HG02610 (cell line): ENCODE results near the gene WAC.

Experiments used
- ATAC-seq: cut with Tn5 transposase; IDR thresholded peaks from one replicate; pipeline ENCODE4 v1.9.1; 2021; ENCODE audit warnings: mild to moderate bottlenecking, moderate library complexity; ENCODE audit not compliant: unreplicated experiment

WAC gene

DNA sequence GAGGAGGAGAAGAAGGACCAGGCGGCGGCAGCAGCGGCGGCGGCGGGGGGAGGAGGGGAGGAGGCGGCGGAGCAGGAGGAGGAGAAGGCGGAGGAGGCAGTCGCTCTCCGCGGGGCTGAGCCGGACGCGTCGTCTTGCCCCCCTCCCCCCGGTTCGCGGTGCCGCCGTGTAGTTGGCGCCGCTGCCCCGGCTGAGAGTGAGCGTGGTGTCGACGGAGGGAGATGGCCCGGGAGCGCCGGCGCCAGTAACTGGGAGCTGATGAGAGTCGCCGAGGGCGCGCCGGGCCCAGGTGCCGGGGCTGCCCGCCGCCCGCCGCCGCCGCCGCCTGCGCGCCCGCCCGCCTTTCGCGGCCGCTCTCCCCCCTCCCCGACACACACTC is 257 bp downstream of the WAC start:
- peak; percentile 0 for ATAC-seq

DNA sequence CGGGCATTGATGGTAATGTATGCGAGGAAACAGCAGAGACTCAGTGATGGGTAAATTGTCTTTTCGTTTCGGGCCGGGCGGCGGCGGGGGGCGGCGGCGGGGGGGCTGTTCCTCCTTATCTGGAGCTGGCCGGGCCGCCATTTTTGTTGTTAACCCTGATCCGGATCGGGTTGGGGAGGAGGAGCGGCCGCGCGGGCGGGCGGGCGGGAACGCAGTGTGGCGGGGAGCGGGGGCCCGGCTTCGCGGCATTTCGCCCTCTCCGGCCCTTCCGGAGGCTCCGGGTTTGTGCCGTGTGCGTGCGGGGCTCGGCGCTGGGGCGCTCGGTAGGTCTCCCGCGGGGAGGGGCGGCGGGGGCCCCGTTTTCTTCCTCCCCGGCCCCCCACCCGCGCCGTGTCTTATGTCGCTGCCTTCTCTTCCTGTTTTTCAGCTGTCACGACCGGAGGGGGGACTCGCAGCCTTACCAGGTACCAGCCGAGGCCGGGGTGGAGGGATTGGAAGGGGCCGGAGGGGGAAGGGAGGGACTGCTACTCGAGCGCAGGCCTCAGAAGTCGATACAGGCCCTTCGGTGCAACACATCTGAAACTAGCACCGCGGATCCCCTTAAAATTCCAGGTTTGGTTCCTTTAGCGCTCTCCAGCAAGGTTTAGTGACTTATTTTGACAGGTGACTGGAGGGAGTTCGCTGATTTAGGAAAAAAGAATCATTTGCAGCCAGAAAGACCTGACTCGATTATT is 820 bp downstream of the WAC start:
- ATAC-seq = peak; percentile 11

DNA sequence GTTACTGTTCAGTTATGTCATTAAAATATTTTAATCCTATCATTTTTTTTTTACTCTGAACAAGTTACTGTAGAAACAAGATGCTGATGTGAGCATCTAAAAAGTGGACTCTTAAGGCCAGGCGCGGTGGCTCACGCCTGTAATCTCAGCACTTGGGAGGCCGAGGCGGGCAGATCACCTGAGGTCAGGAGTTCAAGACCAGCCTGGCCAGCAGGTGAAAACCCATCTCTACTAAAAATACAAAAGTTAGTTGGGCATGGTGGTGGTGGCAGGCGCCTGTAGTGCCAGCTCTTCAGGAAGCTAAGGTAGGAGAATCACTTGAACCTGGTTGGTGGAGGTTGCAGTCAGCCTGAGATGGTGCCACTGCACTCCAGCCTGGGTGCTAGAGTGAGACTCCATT is 2.9 kb downstream of the WAC start:
- no peak for ATAC-seq

GRCh38 chr10:28538595-28538994 is 5.7 kb downstream of the WAC start:
- ATAC-seq = no peak

DNA sequence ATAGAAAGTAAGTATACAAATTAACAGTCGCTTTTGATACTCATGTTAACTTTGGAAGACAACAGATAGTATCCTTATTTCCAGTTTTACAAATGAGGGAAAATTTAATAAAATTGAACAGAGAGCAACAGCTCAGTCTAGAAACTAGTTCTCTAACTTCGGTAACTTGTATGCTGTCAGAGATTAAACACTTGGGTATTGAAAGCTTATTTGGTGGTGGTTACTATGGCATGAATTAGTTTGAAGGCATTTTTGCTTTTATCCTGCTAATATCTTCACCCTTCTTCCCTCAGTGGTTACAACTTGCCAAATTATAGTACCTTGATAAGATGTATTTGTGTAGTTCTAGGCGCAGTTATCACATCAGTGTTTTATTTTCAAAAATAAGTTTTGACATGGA is 7.2 kb downstream of the WAC start:
- ATAC-seq = no peak

- no peak for ATAC-seq
Observed at GRCh38 chr10:28541717-28542365, 8.9 kb downstream of the WAC start.

GRCh38 chr10:28542728-28543127 is 9.8 kb downstream of the WAC start:
- ATAC-seq = no peak

GRCh38 chr10:28544058-28544457 is 11.1 kb downstream of the WAC start:
- no peak for ATAC-seq

GRCh38 chr10:28545967-28546644 is 13.2 kb downstream of the WAC start:
- peak; percentile 45 for ATAC-seq

- ATAC-seq = no peak
Observed at GRCh38 chr10:28548781-28549498, 16.0 kb downstream of the WAC start.

DNA sequence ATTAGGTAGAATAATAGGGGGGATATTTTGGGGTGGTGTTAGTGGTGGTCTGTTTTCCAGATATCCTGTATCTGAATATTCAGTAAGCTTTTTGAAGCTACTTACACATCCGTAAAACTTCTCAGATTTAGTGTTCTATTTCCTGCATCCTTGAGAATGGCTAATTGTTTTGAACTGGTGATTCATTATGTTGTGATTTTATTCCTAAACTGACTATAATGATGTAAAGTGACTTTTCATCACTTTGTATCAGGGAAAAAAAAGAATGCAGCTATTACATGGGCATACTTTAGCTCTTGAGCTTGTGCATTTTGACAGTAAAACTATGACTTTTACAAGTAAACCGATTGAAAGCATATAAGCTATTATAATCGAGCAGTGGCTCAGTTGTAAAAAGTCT is 18.2 kb downstream of the WAC start:
- ATAC-seq = no peak

GRCh38 chr10:28552775-28553174 is 19.9 kb downstream of the WAC start:
- ATAC-seq = no peak

- ATAC-seq = no peak
Observed at GRCh38 chr10:28554009-28554408, 21.1 kb downstream of the WAC start.

GRCh38 chr10:28554952-28555351 is 22.0 kb downstream of the WAC start:
- ATAC-seq = no peak

GRCh38 chr10:28555358-28555757 is 22.4 kb downstream of the WAC start:
- no peak for ATAC-seq

GRCh38 chr10:28556142-28556541 is 23.2 kb downstream of the WAC start:
- no peak for ATAC-seq

DNA sequence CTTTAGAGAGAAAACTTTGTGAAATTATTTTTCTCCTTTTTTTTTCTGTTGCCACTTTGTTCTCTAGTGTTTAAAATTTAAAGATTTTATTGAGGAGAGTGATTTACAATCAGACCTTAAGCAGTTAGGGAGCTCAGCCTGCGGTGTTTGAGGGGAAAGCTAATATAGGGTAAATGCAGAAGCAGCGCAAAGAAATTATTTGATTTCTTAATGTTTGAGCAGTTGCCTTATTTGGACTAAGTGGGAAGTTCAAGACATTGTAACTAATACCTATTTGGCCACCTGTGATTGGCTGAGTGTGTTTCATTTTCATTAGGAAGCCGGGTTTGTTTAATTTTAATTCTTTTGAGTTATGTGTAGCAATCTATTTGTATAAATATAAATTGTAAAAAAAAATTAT is 25.3 kb downstream of the WAC start:
- no peak for ATAC-seq

DNA sequence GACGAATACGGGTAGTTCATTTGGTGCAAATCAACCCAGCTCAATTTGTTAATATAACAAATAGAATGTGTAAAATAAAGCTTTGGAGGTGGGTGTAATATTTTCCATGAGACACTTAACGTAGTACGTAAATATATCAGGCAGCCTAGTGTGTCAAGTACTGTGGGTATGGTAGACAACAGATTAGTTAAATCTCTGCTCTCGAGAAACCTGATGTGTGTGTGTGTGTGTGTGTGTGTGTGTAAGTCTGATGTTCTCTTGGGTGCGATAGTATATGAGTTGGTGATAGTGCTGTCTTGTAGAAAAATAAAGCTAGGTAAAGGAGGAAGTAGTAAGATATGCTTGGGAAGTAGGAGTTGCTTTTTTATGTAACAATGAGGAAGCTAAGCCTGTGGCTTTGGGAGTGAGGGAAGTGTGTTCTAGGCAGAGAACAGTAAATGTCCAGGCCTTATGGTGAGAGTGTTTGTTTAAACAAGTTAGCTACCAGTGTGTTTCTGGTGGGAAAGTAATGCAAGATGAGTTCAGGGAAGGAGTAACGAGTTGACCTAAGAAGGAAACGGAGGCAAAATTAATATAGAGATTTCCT is 26.1 kb downstream of the WAC start:
- no peak for ATAC-seq

GRCh38 chr10:28559618-28560017 is 26.7 kb downstream of the WAC start:
- no peak for ATAC-seq

DNA sequence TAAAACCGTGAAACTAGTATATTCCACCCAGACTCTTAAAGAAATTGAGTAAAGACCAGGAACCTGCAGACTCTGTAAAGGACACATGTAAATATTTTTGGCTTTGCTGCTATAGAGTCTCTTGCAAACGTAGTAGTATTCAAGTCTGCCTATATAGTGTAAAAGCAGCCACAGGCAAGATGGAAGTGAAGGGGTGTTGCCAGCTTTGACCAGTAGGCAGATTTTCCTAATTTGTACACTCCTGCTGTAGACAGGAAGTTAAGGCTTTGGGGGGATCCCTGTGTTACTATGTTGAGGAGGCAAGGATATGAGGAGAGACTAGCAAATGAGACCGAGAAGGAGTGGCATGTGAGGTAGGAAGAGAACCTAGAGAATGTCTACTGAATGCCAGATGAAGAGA is 27.7 kb downstream of the WAC start:
- no peak for ATAC-seq

GRCh38 chr10:28561531-28561930 is 28.6 kb downstream of the WAC start:
- no peak for ATAC-seq
